Pancreas (tissue), 10 donors: Measurements from ENCODE around the gene ANKRD16. TPM values are rescaled to one million over a fixed set of nuclear protein-coding genes. Genes with fewer than 3 reads are reported as not detected.
"Not testable (repeated sequence)": the region's sequence is repeated elsewhere in the genome, so short reads cannot be mapped to it uniquely, and the experiment has no call there.

ENCODE experiments used
- ATAC-seq, 4 donors: fragments of 200-7000 bp; cut with Tn5 transposase; one replicate each; pipeline versions ENCODE4 v1.8.0 to v1.9.1; 2020; ENCODE audit warnings: mild to moderate bottlenecking in 4 of 4, moderate library complexity in 4 of 4
- DNase-seq, 6 donors: peaks; one replicate each; pipeline ENCODE4 v3.0.0-alpha.2; 2020
- FAIRE-seq: peaks from 2 replicates; lab custom pipeline; 2012; peaks lifted over from hg19 to GRCh38; lab: Jason Lieb, UNC
- H3K27ac ChIP-seq, 4 donors: fragments of 200-600 bp; sonication (generic); 1 replicate in 3 of 4; 2 replicates in 1 of 4; pipeline versions ENCODE4 v1.5.0 to v1.8.0; 2020
- H3K27me3 ChIP-seq, 4 donors: fragments of 200-600 bp; one replicate each; pipeline ENCODE4 v1.8.0; 2021
- H3K36me3 ChIP-seq, 3 donors: fragments of 200-600 bp; sonication (generic) in 1 of 3; one replicate each; pipeline versions ENCODE4 v1.5.0 to v1.8.0; 2020 to 2021
- H3K4me1 ChIP-seq, 3 donors: fragments of 200-600 bp; one replicate each; pipeline ENCODE4 v1.8.0; 2021
- H3K4me3 ChIP-seq, 4 donors: fragments of 200-600 bp; sonication (generic) in 2 of 4; one replicate each; pipeline versions ENCODE4 v1.5.0 to v1.8.0; 2020 to 2021
- H3K9me3 ChIP-seq, 4 donors: fragments of 200-600 bp; one replicate each; pipeline ENCODE4 v1.8.0; 2021
- CTCF ChIP-seq, 4 donors: fragments of 200-600 bp; sonication (generic) in 3 of 4; IDR thresholded peaks; one replicate each; pipeline versions ENCODE4 v1.5.0 to v1.8.0; 2021; ENCODE audit warnings: antibody characterized with exemption in 4 of 4
- WGBS, 2 donors: extraction: QIAGEN DNeasy Blood & Tissue Kit; methylation state at CpG; one replicate each; pipeline ENCODE4 v1.1.7; 2013; 5-methylcytosine and 5-hydroxymethylcytosine counted together
- intact Hi-C, 3 donors: fragments of 100-400 bp; cut with DNase I; formaldehyde crosslinking; loops; one replicate each; pipeline versions ENCODE4 v1.11.1 to v1.14.2; 2022
- polyA plus RNA-seq, 2 donors: library from polyadenylated mRNA; stranded (reverse); fragments of 200-250 nt; gene quantifications; one replicate each; pipeline ENCODE4 v1.2.3, GENCODE V29; 2013
- total RNA-seq, 6 donors: library from RNA; stranded (reverse); fragmentation: NEBNext Ultra II Directional in 4 of 6; extraction: Animal tissue kit (Norgen Biotek cat#: 25700) in 4 of 6; gene quantifications; one replicate each; pipeline versions ENCODE4 v1.2.1 to v1.2.4, GENCODE V29; 2021 to 2023
- donor health status: healthy with polysubstance abuse.
- donor health status: DM: no; HTN: no; CAD: no; lungs with moderate emphysema.
- donor health status: DM: no; HTN: no; CAD: no.
- donor health status: control.
- donor health status: control.
- donor health status: Bipolar disorder and iron deficiency.
- donor health status: DM: yes; HTN: yes; CAD: no.
- donor health status: DM: no; HTN: no; CAD: no.
- donor health status: DM: no; HTN: no; CAD: no.
- donor health status: DM: yes; HTN: yes; CAD: no.

Gene ANKRD16
- total and polyA plus RNA-seq, 8 donors: 3.0 to 5.5 (median 4.6) TPM

- FAIRE-seq: no peak
- H3K9me3 ChIP-seq: no peaks in the 10 kb centered on the region
- no peaks in the 10 kb centered on the region for H3K27me3 ChIP-seq
- H3K27ac ChIP-seq: no peak overlapping the region
- no peak for ATAC-seq
- TF ChIP-seq CTCF (IDR thresholded peaks at IDR 0.05): no peak
- intact Hi-C loops: no loop called here
- H3K36me3 ChIP-seq: peaks cover 4 to 82% (median 32%) of the 10 kb centered on the region in 3 donors
- DNase-seq: no peak
- no peak overlapping the region for H3K4me3 ChIP-seq
- WGBS, 2 donors: 90 to 91% methylated on average over 14 of the region's 14 CpGs
- H3K4me1 ChIP-seq: no peaks in the 10 kb centered on the region
Measured at GRCh38 chr10:5915451-5915850, 25.8 kb upstream of the ANKRD16 start.

- no peak overlapping the region for H3K4me3 ChIP-seq
- no peak for ATAC-seq
- peaks cover 8 to 82% (median 47%) of the 10 kb centered on the region in 3 donors for H3K36me3 ChIP-seq
- no peaks in the 10 kb centered on the region for H3K4me1 ChIP-seq
- TF ChIP-seq CTCF (IDR thresholded peaks at IDR 0.05): no peak
- H3K27ac ChIP-seq: no peak overlapping the region
- H3K9me3 ChIP-seq: no peaks in the 10 kb centered on the region
- intact Hi-C loops: no loop called here
- 97 to 98% methylated on average over 4 of the region's 4 CpGs for WGBS, 2 donors
- DNase-seq: no peak
- FAIRE-seq: no peak
- no peaks in the 10 kb centered on the region for H3K27me3 ChIP-seq
Measured at GRCh38 chr10:5913736-5914135, 24.0 kb upstream of the ANKRD16 start.

GRCh38 chr10:5911670-5912069 lies 22.0 kb upstream of the ANKRD16 start:
- WGBS, 2 donors: 95 to 97% methylated on average over 4 of the region's 4 CpGs
- intact Hi-C loops: no loop called here
- H3K4me1 ChIP-seq: no peaks in the 10 kb centered on the region
- peaks cover 8 to 64% (median 32%) of the 10 kb centered on the region in 3 donors for H3K36me3 ChIP-seq
- H3K4me3 ChIP-seq: no peak overlapping the region
- TF ChIP-seq CTCF (IDR thresholded peaks at IDR 0.05): no peak
- H3K9me3 ChIP-seq: no peaks in the 10 kb centered on the region
- H3K27me3 ChIP-seq: no peaks in the 10 kb centered on the region
- H3K27ac ChIP-seq: no peak overlapping the region
- DNase-seq (no peak), FAIRE-seq (no peak), ATAC-seq (no peak)

- no peak for DNase-seq
- H3K36me3 ChIP-seq: peaks cover 8 to 56% (median 32%) of the 10 kb centered on the region in 3 donors
- no peak for TF ChIP-seq CTCF (IDR thresholded peaks at IDR 0.05)
Measured at GRCh38 chr10:5910323-5911100, 20.8 kb upstream of the ANKRD16 start.

GRCh38 chr10:5908676-5909075 lies 19.0 kb upstream of the ANKRD16 start:
- ATAC-seq, intact Hi-C loops: not testable (repeated sequence)

More at GRCh38 chr10:5910323-5911100, 20.8 kb upstream of the ANKRD16 start:
- intact Hi-C loops: no loop called here
- Histone ChIP-seq H3K4me1 (no peaks in the 10 kb centered on the region), H3K27ac (no peak overlapping the region), H3K4me3 (no peak overlapping the region), H3K9me3 (no peaks in the 10 kb centered on the region), H3K27me3 (no peaks in the 10 kb centered on the region)
- ATAC-seq (peak in 1 of 4 donors; percentile 52), FAIRE-seq (no peak)
- WGBS, 2 donors: 85 to 86% methylated on average over 18 of the region's 18 CpGs

More at GRCh38 chr10:5908676-5909075, 19.0 kb upstream of the ANKRD16 start:
- H3K4me1 ChIP-seq, H3K27me3 ChIP-seq, FAIRE-seq, H3K27ac ChIP-seq, H3K4me3 ChIP-seq, DNase-seq, H3K9me3 ChIP-seq: not testable (repeated sequence)
- H3K36me3 ChIP-seq: peaks cover 8 to 38% (median 32%) of the 10 kb centered on the region in 3 donors
- WGBS, 2 donors: 91% methylated on average over 7 of the region's 7 CpGs
